Neural progenitor cell (in vitro differentiated cells): ENCODE data around the gene RBM43.

ENCODE experiments used
- EZH2 ChIP-seq: fragments of 200-600 bp; sonication (generic); IDR thresholded peaks from 2 replicates; pipeline ENCODE4 v1.6.1; 2017; ENCODE audit warnings: antibody characterized with exemption, mild to moderate bottlenecking, moderate library complexity
- TF ChIP-seq, protein P1 (sequence below): fragments of 200-600 bp; sonication (generic); IDR thresholded peaks from 2 replicates; pipeline ENCODE4 v1.5.1; 2017; ENCODE audit warnings: antibody characterized with exemption, mild to moderate bottlenecking

DNA sequence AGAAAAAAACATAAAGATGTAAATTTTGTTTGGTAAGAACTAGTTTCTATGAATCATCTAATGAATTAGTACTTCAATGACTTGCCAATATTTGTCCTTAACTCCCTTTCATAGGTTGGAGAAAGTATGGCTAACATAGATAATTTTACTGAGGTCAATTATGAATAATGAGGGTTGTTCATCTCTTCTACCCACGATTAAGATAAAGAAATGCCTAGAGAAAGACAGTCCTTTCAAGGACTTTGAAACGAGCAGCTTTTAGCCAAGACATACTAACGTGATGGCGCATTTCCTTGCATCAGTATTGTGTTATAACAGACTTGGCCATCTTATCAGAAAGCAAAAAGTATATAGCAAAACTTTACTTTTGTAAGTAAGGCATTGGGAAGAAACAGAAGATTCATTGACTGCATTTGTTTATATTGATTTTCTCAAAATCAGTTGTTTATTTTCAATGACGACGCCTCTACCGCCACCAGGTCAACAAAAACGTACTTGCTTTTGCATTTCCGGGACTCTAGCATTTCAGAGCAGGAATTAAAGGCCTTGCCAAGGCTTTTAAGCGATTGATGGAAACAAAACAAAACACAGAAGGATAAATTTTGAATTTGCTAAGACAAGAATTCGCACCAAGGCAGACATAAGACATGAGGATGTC, 961 bp downstream of the RBM43 start:
- TF ChIP-seq, protein P1, sequence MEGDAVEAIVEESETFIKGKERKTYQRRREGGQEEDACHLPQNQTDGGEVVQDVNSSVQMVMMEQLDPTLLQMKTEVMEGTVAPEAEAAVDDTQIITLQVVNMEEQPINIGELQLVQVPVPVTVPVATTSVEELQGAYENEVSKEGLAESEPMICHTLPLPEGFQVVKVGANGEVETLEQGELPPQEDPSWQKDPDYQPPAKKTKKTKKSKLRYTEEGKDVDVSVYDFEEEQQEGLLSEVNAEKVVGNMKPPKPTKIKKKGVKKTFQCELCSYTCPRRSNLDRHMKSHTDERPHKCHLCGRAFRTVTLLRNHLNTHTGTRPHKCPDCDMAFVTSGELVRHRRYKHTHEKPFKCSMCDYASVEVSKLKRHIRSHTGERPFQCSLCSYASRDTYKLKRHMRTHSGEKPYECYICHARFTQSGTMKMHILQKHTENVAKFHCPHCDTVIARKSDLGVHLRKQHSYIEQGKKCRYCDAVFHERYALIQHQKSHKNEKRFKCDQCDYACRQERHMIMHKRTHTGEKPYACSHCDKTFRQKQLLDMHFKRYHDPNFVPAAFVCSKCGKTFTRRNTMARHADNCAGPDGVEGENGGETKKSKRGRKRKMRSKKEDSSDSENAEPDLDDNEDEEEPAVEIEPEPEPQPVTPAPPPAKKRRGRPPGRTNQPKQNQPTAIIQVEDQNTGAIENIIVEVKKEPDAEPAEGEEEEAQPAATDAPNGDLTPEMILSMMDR = no peak
- no peak for TF ChIP-seq EZH2
